ENCODE measurements around the gene GALR2. TPM values are rescaled to one million over a fixed set of nuclear protein-coding genes. Genes with fewer than 3 reads are reported as not detected.

GALR2 gene
- total RNA-seq, 1 experiment from 2014 or later = not detected

GRCh38 chr17:76125922-76126321, 51.3 kb downstream of the GALR2 start:
- DNase-seq (ENCODE audit: low spot score) = no peak

Other genes with a start within 250 kb of the GALR2 start
- gene UNC13D, start 230.4 kb upstream of the GALR2 start, total RNA-seq (2014; rRNA removed; shearing (Covaris generic)) = 138 and 372 TPM in 2 replicates
- 68.5 and 70.0 TPM in 2 replicates for gene WBP2, start 219.4 kb upstream of the GALR2 start, total RNA-seq (2014; rRNA removed; shearing (Covaris generic))
- gene TRIM47, start 196.2 kb upstream of the GALR2 start, total RNA-seq (2014; rRNA removed; shearing (Covaris generic)) = 159 and 173 TPM in 2 replicates
- gene TRIM65, start 177.8 kb upstream of the GALR2 start, total RNA-seq (2014; rRNA removed; shearing (Covaris generic)) = 32.7 and 41.4 TPM in 2 replicates
- gene MRPL38, start 169.9 kb upstream of the GALR2 start, total RNA-seq (2014; rRNA removed; shearing (Covaris generic)) = 55.1 and 58.4 TPM in 2 replicates
- 9.9 and 12.5 TPM in 2 replicates for gene FBF1, start 133.7 kb upstream of the GALR2 start, total RNA-seq (2014; rRNA removed; shearing (Covaris generic))
- 47.5 and 48.6 TPM in 2 replicates for gene ACOX1, start 95.6 kb upstream of the GALR2 start, total RNA-seq (2014; rRNA removed; shearing (Covaris generic))
- gene TEN1, start 95.5 kb upstream of the GALR2 start, total RNA-seq (2014; rRNA removed; shearing (Covaris generic)) = 23.4 and 28.4 TPM in 2 replicates
- 5.7 and 7.6 TPM in 2 replicates for gene CDK3, start 73.9 kb upstream of the GALR2 start, total RNA-seq (2014; rRNA removed; shearing (Covaris generic))
- gene EVPL, start 47.5 kb upstream of the GALR2 start, total RNA-seq (2014; rRNA removed; shearing (Covaris generic)) = not detected in 2 replicates
- gene SRP68, start 2.3 kb upstream of the GALR2 start, total RNA-seq (2014; rRNA removed; shearing (Covaris generic)) = 34.6 and 45.0 TPM in 2 replicates
- not detected in 2 replicates for gene ZACN, start 4.4 kb downstream of the GALR2 start, total RNA-seq (2014; rRNA removed; shearing (Covaris generic))
- 98.5 and 104 TPM in 2 replicates for gene EXOC7, start 29.0 kb downstream of the GALR2 start, total RNA-seq (2014; rRNA removed; shearing (Covaris generic))
- not detected in 2 replicates for gene FOXJ1, start 66.5 kb downstream of the GALR2 start, total RNA-seq (2014; rRNA removed; shearing (Covaris generic))
- gene RNF157, start 165.7 kb downstream of the GALR2 start, total RNA-seq (2014; rRNA removed; shearing (Covaris generic)) = 7.0 and 8.3 TPM in 2 replicates
- 2.7 and 6.5 TPM in 2 replicates for gene UBALD2, start 190.6 kb downstream of the GALR2 start, total RNA-seq (2014; rRNA removed; shearing (Covaris generic))
- 2.1 and 2.8 TPM in 2 replicates for gene QRICH2, start 233.5 kb downstream of the GALR2 start, total RNA-seq (2014; rRNA removed; shearing (Covaris generic))

Data from A172 (cell line).